Adipose tissue (tissue), 3 donors: ENCODE data around the gene UNC5B. TPM values are rescaled to one million over a fixed set of nuclear protein-coding genes. Genes with fewer than 3 reads are reported as not detected.

Experiments used
- H3K27ac ChIP-seq: one replicate; pipeline ENCODE4 v1.5.1; 2013; ENCODE audit warnings: low read depth, low read length
- WGBS, 3 donors: extraction: QIAGEN DNeasy Blood & Tissue Kit; methylation state at CpG; one replicate each; pipeline ENCODE4 v1.1.7; 2013; 5-methylcytosine and 5-hydroxymethylcytosine counted together
- polyA plus RNA-seq, 3 donors: library from polyadenylated mRNA; stranded (reverse); fragments of 200-250 nt; gene quantifications; one replicate each; pipeline ENCODE4 v1.2.3, GENCODE V29; 2013
- donor health status: healthy with polysubstance abuse.
- donor health status: Bipolar disorder and iron deficiency.
- donor health status: healthy.

The UNC5B gene
- polyA plus RNA-seq, 3 donors, result 1.7 to 2.8 (median 2.1) TPM

DNA sequence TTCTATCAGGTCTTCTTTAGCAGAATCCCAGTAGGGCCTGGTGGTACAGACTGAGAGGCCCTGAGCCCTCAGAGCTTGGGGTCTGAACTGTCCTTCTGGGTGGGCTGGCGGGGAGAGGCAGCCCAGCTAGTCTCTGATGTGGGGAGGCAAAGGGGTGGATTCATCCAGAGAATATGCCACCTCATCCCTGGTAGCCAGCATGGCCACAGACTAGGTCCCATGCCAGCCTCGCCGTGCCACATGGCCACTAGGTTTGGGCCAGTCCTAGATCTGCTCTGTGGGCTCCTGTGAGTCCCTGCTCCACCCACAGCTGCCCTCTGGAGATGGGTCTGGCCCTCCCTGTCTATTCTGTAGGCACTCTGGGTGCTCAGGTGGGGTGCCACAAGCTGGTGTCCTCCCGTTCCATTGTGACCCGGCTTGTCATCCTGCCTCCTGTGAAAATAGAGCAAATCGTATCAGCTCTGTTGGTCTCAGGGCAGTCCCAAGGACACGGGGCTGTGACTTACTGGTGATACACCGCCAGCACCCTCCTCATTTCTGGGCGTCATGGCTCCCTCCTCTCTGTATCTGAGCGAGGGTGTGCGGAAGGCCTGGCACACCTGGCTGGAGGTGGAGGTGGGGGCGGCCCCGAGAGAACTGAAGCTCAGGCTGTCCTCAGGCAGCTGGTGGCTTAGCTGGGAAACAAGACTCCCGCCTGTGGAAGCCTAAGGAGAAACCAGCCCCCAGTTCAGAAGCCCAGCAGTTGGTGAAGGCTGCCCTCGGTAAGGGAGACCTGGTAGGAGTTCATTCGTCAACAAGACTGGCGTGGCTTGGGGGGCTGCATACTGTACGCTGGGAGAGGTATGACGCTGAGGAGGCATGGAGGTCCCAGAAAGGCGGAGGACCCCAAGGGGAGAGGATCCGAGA is 33.3 kb downstream of the UNC5B start:
- WGBS, 3 donors, result 78 to 92% (median 87%) methylated on average over 20 to 21 of the region's 21 CpGs

DNA sequence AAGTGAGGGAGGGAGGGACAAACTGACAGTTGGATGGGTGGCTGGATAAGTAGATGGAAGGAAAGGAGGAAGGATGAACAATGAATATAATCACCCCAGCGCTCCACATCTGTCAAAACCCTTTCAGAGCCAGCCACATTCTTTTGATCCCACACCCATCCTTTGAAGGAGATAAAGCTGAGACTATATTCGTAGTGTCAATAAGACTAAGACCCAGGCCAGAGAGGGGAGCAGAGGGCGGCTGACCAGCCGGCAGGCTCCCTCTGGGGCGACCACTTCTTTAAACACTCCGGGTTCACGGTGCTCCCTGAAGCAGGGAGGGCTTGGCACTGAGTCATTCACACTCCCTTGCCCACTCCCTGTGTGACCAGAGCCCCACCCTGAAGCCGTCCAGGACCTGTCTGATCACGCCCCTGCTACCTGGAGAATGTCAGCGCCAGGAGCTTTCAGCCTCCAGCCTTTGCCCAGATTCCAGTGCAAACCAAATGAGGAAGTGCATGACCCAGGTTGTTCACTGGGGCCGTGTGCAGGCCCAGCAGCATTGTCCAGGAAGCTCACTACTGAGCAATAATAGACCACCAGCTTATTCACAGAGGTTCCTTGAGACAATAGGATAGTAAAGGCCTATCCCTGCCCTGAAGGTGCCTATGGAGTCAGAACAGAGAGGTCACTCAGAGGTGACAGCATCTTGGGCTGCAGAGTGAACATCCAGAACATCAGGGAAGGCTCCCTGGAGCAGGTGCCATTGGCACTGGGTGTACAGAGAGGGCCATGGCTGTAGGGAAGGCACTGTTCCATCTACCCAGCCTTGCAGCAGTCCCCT is 34.4 kb downstream of the UNC5B start:
- 64 to 71% (median 66%) methylated on average over 11 of the region's 11 CpGs for WGBS, 3 donors
- H3K27ac ChIP-seq, result no peak overlapping the region

More for the DNA sequence above, 33.3 kb downstream of the UNC5B start:
- H3K27ac ChIP-seq, result no peak overlapping the region

DNA sequence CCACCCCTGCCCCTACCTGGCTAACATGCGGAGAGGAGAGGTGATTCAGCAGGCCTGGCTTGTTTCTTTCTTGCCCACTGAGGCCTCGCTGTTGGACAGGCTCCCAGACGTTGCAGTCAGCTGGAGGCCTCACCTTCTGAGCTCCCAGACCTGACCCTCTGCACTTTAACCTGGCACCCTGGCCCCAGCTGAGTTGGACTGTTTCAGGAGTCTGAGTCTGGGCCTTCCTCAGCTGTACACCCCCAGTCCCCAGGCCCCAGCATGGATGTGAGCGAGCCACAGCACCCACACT is 35.0 kb downstream of the UNC5B start:
- H3K27ac ChIP-seq, result no peak overlapping the region
- WGBS, 3 donors, result 90 to 91% (median 90%) methylated on average over 4 of the region's 4 CpGs

DNA sequence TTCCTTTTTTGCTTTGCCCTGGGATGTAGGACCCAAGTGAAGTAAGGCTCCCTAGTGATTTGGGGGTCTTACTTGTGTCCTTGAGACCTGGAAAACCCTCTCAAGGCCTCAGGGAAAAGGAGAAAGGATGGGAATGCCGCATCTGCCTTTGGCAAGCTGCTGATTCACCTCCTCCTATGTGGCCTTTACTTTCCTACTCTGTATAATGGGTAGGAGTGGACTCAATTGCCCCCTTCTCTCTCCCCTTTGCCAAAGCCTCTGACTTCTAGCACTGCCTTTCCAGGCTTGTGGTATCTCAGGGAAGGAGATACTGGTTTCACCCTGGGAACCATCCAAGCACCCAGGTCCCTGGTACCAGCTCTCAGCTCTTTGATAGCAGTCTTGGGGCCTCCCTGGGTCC is 35.4 kb downstream of the UNC5B start:
- no peak overlapping the region for H3K27ac ChIP-seq
- WGBS, 3 donors, result 92 to 94% (median 93%) methylated on average over 1 of the region's 1 CpG

DNA sequence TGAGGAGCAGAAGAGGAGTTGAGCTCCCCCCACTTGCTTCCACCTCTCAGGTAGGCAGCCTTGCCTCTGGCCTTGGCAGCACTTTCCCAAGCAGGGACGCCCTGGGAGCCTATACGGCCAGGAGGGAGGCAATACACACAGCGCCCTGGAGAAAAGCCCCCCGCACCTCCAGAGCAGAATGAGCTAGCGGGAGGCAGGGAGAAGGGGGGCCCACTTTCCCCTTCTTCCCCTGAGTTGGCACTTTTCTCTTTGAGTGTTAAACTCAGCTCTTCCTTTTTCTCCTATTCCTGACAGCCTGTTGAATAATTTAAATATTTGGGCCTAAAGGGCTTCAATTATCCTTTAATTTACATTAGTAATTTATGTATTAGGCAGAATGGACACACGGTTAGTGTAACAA is 35.8 kb downstream of the UNC5B start:
- no peak overlapping the region for H3K27ac ChIP-seq
- WGBS, 3 donors, result 65 to 84% (median 74%) methylated on average over 6 of the region's 6 CpGs

DNA sequence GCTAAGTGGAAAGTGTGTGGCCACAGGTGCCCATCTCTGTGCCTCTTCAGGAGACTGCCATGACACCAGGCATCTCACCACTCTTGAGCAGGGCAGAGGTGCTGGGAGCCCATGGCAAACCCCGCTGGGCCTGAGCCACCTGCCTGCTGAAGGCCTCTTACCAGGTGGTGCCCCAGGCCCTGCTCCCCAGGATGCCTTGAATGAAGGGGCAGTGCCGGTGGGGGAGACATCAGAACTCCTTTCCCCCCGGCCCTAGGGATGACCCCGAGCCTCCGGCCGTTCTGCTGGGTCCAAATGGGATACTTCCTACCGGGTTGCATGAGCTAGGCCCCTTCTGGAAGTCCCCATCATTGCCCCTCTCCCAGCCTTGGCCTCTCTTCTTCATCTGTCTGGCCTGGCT is 37.6 kb downstream of the UNC5B start:
- WGBS, 3 donors, result 84 to 95% (median 89%) methylated on average over 7 of the region's 7 CpGs
- no peak overlapping the region for H3K27ac ChIP-seq

DNA sequence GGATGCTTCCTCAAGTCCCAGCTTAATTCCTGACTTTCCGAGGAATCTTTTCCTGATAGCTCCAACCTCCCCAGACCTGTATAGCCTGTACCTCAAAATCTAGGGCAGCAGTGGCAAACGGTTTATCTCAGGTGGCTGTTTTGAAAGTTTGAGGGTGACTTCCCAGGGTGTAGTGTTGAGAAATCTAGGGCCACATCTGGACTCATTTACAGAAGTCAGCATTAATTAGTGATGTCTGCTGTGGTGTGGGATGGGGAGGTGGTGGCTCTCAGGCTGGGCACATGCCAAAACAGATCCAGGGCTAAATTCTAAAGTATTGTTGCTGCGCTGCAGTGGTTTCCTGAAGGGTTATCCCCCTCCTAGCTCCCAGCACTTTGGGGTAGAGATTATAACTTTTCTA is 38.0 kb downstream of the UNC5B start:
- WGBS, 3 donors, result 69 to 78% (median 72%) methylated on average over 3 of the region's 3 CpGs
- no peak overlapping the region for H3K27ac ChIP-seq

DNA sequence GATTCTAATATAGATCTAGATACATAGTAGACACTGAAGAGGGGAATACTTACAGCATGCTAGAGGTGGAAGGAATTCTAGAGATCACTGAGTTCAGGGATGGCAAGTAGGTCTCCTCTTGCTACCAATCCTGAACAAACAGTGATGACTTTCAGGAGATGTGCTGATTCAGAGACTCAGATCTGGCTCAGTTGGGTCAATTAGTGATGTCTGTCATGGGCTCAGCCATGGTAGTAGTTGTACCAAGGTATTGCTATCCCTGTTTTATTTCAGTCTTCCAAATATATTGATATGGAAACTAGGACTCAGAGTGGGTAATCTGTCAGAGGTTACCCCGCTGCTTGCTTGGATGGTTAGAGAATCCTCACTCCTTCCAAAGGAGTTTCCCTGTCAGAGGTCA is 38.5 kb downstream of the UNC5B start:
- H3K27ac ChIP-seq, result no peak overlapping the region
- 90 to 95% (median 94%) methylated on average over 1 of the region's 1 CpG for WGBS, 3 donors

DNA sequence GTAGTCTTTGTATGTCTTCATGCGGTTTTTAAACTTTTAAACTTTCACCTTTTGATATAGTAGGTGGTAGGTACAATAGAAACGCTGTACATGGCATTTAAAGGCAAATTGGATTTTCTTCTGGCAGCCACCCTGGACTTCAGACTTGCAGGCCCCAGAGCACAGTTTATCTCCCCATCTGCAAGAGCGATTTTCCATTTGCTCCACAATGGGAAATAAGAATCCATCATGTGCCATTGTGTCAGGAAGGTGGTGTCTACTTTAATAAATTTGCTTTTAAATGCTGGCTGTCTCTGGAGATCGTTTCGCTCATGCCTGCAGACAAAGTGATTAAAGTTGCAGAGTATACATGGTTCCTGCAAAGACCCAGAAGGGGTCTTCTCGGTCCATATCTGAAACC is 38.9 kb downstream of the UNC5B start:
- H3K27ac ChIP-seq, result no peak overlapping the region
- WGBS, 3 donors, result 70 to 84% (median 83%) methylated on average over 6 of the region's 6 CpGs

DNA sequence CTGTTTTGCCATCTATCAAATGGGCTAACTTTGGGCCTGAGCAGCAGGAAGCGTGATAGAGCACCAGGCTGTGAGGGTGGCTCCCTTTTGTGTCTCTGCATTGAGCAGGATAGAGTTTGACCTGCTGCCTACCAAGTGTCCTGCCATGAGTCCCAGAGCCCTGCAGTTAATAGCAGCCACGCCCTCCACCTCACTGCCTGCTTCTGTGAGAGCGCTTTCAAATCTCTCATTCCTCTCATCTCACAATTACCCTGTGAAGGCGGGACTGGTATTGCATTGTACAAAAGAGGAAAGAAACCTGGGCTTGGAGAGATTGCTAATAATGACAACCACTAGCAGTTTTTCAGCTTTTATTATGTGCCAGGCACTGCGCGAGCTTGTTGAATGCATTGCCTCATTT is 39.9 kb downstream of the UNC5B start:
- H3K27ac ChIP-seq, result no peak overlapping the region
- WGBS, 3 donors, result 73 to 89% (median 84%) methylated on average over 6 of the region's 6 CpGs

DNA sequence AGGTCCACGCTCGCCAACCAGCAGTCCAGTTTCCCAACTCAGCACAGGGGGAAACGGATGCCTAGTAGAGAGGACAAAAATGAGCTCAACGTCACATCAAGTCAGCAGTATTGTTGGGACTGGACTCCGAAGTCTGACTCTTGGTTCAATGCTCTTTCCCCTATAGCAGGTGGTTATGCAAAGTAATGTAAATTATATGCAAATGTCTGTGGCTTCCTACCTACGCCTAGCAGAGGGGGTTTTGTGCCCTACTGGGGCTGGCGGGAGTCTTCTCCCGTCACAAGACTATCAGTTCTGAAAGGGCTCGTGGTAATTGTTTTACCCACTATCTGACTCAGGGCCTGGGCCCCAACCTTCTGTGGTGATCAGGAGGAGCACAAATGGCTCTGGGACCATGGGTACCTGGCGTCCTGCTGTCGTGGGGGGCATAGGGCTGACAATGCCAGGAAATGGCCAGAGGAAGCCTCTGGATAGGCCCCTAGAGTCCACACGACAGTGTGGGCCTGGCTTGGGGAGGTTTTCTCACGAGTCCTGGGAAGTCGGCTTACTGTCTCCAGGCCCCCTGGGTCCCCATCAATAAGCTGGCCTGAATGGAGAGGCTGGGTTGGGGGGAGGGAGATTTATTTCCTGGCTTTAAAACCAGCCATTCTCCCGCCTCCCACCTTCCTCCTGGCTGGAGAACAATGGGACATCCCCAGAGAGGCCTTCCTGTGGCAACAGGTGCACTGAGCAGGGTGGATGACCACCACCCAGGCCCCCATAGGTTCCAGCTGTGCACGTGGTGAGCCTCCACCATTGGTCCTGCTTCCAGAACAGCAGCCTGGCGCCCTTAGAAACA is 41.8 kb downstream of the UNC5B start:
- 80 to 86% (median 84%) methylated on average over 17 of the region's 17 CpGs for WGBS, 3 donors
- H3K27ac ChIP-seq, result no peak overlapping the region

DNA sequence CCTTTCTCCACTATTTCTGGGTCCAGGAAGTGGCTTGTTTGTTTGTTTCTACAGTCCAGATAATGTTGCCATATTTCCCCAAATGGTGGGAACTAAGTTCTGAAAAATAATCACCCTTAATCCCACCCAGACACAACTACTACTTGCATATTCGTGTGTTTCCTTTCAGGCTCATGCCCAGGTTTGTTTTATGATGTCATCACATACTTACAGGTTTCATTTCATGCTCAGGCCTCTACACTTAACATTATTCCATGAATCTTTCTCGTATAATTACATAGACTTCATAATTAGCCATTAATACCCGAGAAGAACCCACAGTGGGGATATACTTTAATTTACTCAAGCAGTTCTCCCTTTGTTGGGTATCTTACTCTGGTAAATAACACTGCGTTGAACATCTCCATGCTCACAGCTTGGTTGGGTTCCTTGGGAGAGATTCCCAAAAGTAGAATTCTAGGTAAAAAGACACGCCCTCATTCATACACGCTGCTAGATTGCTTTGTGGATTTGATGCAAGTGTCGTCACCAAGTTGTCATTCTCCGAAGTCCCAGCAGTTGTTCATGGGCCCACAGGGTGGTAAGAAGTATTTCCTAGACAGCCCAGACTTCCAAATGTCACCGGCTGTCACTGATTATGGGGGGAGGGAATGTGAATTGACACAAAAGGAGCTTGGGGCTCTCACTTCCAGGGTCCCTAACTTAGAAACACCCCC is 42.6 kb downstream of the UNC5B start:
- 84 to 89% (median 86%) methylated on average over 9 of the region's 9 CpGs for WGBS, 3 donors
- no peak overlapping the region for H3K27ac ChIP-seq

DNA sequence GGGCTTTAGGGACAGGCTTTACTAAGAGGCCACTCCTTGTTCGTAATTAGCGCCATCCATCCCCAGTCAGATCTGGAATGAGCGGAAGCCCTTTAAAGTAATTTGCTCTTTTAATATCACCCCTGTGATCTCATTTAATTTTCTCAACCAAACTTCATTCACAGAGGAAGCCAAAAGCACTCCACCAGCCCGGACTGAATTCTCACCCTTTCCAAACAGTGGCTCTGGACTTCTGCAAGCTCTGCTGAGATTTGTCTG is 43.1 kb downstream of the UNC5B start:
- no peak overlapping the region for H3K27ac ChIP-seq
- 48 to 85% (median 72%) methylated on average over 4 of the region's 4 CpGs for WGBS, 3 donors

DNA sequence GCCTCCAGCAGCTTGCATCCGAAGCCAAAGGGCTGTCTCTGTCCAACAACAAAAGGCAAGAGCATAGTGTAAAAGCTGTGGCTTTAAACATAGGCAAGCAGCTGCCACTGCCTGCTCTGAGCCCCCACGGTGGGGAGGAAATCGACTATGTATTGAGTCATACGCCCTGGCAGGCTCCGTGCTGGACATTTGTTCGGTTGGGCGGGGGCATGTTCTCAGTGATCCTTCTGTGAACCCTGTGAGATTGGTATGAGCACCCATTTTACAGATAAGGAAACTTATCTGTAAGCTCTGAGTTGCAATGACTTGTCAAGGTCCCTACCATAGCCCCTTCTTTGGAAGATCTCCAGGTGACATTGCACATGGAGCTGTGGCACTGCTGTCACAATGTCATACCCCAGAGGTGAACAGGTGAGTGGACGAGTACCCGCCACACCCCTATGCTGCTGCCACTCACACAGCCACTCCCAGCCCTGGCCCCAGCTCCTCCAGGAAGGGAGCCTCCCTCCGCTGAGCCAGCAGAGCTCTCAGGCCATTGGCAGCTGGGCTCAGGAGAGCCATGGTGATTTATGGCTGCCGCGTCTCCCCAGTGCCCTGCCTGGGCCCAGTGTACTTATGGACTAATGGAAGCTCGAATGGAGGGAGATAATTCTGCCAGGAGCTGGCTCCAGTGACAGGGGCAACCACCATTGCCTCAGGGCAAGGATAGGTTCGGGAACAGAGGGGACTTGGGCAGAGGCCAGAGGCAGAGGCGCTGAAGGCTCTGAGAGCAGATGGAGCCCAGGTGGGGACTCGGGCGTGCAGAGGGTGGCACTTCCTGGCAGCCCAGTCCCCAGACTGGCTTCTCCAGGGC is 43.7 kb downstream of the UNC5B start:
- H3K27ac ChIP-seq, result no peak overlapping the region
- WGBS, 3 donors, result 43 to 70% (median 59%) methylated on average over 17 of the region's 17 CpGs

DNA sequence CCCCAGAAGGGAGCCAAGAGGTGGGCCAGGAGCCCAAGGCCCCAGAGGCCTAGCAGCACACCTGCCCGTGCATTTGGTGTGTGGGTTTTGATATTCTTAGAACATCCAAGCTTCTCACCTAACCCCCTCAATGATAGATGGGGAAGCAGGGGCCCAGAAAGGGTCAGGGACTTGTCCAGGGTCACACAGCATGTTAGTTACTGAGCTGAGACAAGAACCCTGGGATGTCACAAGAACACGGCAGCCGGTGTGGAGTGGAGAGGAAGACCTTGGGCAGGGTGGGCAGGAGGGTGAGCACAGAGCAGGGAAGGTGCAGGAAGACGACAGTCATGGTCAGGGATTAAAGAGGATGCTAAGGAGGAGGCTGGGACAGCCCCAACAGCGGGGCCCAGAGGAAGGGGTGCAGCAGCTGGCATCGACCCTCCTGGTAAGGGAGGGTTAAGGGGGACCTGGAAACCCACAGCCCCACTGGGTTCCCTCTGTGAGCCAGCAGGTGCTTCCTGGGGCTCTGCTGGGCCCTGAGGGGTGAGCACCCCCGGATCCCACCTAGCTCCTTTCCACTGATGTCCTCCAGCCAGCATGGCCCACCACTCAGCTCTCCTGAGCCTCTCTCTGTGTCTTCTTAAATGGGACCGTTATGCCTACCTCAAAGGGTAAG is 44.4 kb downstream of the UNC5B start:
- 59 to 86% (median 64%) methylated on average over 8 of the region's 8 CpGs for WGBS, 3 donors
- no peak overlapping the region for H3K27ac ChIP-seq

DNA sequence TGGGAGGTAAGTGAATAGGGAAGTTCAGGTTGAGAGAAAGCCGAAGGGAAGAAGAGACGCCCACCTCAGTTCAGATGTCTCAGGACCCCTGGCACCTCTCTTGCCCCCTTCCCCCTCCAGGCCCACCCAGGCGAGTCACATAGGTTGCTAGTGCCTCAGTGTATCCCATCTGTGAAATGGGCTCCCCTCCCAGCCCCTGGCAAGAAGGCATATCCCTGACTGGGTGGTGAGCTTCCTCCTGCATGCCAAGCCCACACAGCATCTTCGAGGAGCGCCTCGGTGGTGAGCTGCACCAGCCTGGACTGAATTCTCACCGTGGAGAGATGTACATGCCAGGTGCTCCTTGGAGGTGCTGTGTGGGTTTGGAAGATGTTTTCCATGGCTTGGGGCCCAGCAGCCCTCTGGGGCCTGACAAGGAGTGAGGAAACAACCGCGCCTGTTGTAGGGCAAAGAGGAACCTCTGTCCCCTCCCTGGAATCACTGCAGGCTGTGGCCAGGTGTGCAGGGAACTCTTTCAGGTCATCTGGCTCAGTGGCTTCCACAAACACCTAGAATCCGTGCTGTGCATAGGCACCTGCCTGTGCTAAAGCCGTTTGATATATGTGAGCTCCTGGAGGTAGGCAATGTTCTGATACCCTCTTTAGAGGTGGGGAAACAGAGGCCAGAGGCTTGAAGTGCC is 45.1 kb downstream of the UNC5B start:
- no peak overlapping the region for H3K27ac ChIP-seq
- 77 to 86% (median 82%) methylated on average over 11 of the region's 11 CpGs for WGBS, 3 donors

DNA sequence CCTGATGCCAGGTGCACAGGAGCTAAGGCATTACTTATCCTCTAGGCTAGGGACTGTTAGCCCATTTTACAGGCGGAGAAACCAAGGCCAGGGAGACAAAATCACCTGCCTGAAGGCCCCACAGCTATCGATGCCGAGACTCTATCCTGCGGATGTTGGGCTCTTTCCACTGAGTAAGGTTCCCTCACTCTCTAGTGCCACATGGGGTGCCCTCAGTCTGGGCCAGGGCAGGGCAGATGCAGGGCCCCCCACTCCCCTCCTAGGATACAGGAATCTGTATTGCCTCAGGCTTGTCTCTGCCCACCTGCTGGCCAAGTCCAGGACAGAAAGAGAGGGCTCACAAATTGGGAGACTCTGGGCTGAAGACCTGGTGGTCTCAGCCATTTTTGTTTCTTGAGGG is 45.7 kb downstream of the UNC5B start:
- 92 to 99% (median 96%) methylated on average over 4 of the region's 4 CpGs for WGBS, 3 donors
- no peak overlapping the region for H3K27ac ChIP-seq
